ENCODE data around the gene CD86.

- no peak for TF ChIP-seq CTCF (IDR thresholded peaks at IDR 0.05 in 8 of 11, conservative IDR thresholded peaks at IDR 0.05 in 3 of 11)
- TF ChIP-seq POLR2A (IDR thresholded peaks at IDR 0.05), result no peak
Observed at GRCh38 chr3:122151480-122151879, 96.3 kb downstream of the CD86 start.

Data from spleen (tissue), 7 donors.